GM06990 (cell line): ENCODE measurements around the gene EPHB6.

ENCODE experiments used
- DNase-seq: peaks from one replicate; pipeline ENCODE4 v3.0.0-alpha.2; 2011; ENCODE audit not compliant: insufficient read length; ENCODE audit errors: extremely low read depth
- H3K27me3 ChIP-seq: replicated peaks from 2 replicates; pipeline ENCODE4 v1.6.0; 2011; ENCODE audit warnings: low read length; ENCODE audit not compliant: control insufficient read depth, insufficient read depth
- H3K36me3 ChIP-seq: 2 replicates; pipeline ENCODE4 v1.5.1; 2011; ENCODE audit warnings: low read length; ENCODE audit not compliant: control insufficient read depth, insufficient read depth
- H3K4me3 ChIP-seq: replicated peaks from 2 replicates; pipeline ENCODE4 v1.5.1; 2011; ENCODE audit warnings: low read depth, mild to moderate bottlenecking, control low read depth, low read length
- CTCF ChIP-seq: IDR thresholded peaks from 2 replicates; pipeline ENCODE4 v1.5.1; 2011; ENCODE audit warnings: low read length, control low read depth, mild to moderate bottlenecking, inconsistent platforms; ENCODE audit not compliant: insufficient read depth, poor library complexity, severe bottlenecking

Gene EPHB6

GRCh38 chr7:142865766-142866165 is 10.9 kb downstream of the EPHB6 start:
- Histone ChIP-seq H3K4me3 (no peak overlapping the region), H3K27me3 (no peaks in the 10 kb centered on the region; the same call in 1 of the 2 replicates), H3K36me3 (no peaks in the 10 kb centered on the region)
- DNase-seq = no peak
- no peak for TF ChIP-seq CTCF

- Histone ChIP-seq H3K4me3 (no peak overlapping the region), H3K36me3 (no peaks in the 10 kb centered on the region), H3K27me3 (no peaks in the 10 kb centered on the region; the same call in 1 of the 2 replicates)
- peak; percentile 66 for TF ChIP-seq CTCF
- DNase-seq = no peak
These were observed 11.7 kb downstream of the EPHB6 start for GRCh38 chr7:142866361-142867096.

GRCh38 chr7:142867097-142867378 is 12.2 kb downstream of the EPHB6 start:
- TF ChIP-seq CTCF = no peak
- no peak for DNase-seq
- H3K4me3 ChIP-seq = no peak overlapping the region
- H3K36me3 ChIP-seq = no peaks in the 10 kb centered on the region
- H3K27me3 ChIP-seq = no peaks in the 10 kb centered on the region; the same call in 1 of the 2 replicates

- Histone ChIP-seq H3K27me3 (no peaks in the 10 kb centered on the region; the same call in 1 of the 2 replicates), H3K4me3 (no peak overlapping the region), H3K36me3 (no peaks in the 10 kb centered on the region)
- no peak for DNase-seq
- no peak for TF ChIP-seq CTCF
These were observed 12.7 kb downstream of the EPHB6 start for GRCh38 chr7:142867398-142868187.

GRCh38 chr7:142868188-142868985 is 13.5 kb downstream of the EPHB6 start:
- no peak for TF ChIP-seq CTCF
- H3K4me3 ChIP-seq = no peak overlapping the region
- H3K36me3 ChIP-seq = no peaks in the 10 kb centered on the region

More at GRCh38 chr7:142868188-142868985, 13.5 kb downstream of the EPHB6 start:
- DNase-seq = no peak
- no peaks in the 10 kb centered on the region; the same call in 1 of the 2 replicates for H3K27me3 ChIP-seq
